H9 (cell line): ENCODE results near the gene ZNF618. TPM values are rescaled to one million over a fixed set of nuclear protein-coding genes. Genes with fewer than 3 reads are reported as not detected.

ENCODE experiments used
- DNase-seq: peaks from one replicate; pipeline ENCODE4 v3.0.0-alpha.2; 2017
- H2AFZ ChIP-seq: one replicate; pipeline ENCODE4 v1.6.1; 2013; ENCODE audit warnings: mild to moderate bottlenecking, low read length, control low read depth, moderate library complexity
- H2AK5ac ChIP-seq: 2 replicates; pipeline ENCODE4 v1.6.1; 2013; ENCODE audit warnings: low read length, control low read depth, mixed read lengths; ENCODE audit not compliant: insufficient read length
- H2BK120ac ChIP-seq: one replicate; pipeline ENCODE4 v1.6.1; 2013; ENCODE audit warnings: low read depth, mild to moderate bottlenecking, low read length, control low read depth, inconsistent platforms; ENCODE audit not compliant: poor library complexity, severe bottlenecking
- H2BK12ac ChIP-seq: 2 replicates; pipeline ENCODE4 v1.6.1; 2013; ENCODE audit warnings: low read length, control low read depth, mixed read lengths, low read depth; ENCODE audit not compliant: insufficient read length
- H2BK15ac ChIP-seq: 2 replicates; pipeline ENCODE4 v1.6.1; 2013; ENCODE audit warnings: low read depth, low read length, control low read depth
- H2BK20ac ChIP-seq: one replicate; pipeline ENCODE4 v1.6.1; 2013; ENCODE audit warnings: low read depth, mild to moderate bottlenecking, low read length, control low read depth, inconsistent platforms; ENCODE audit not compliant: poor library complexity, severe bottlenecking
- H2BK5ac ChIP-seq: 2 replicates; pipeline ENCODE4 v1.6.1; 2013; ENCODE audit warnings: low read length, control low read depth, mixed read lengths; ENCODE audit not compliant: insufficient read length
- H3K14ac ChIP-seq: 2 replicates; pipeline ENCODE4 v1.6.1; 2013; ENCODE audit warnings: low read length, control low read depth; ENCODE audit not compliant: insufficient read depth
- H3K18ac ChIP-seq: 2 replicates; pipeline ENCODE4 v1.6.1; 2013; ENCODE audit warnings: low read depth, mild to moderate bottlenecking, mixed read lengths, low read length, control low read depth; ENCODE audit not compliant: insufficient read length
- H3K23ac ChIP-seq: 2 replicates; pipeline ENCODE4 v1.6.1; 2013; ENCODE audit warnings: low read length, control low read depth, mixed read lengths, low read depth; ENCODE audit not compliant: insufficient read length
- H3K23me2 ChIP-seq: 2 replicates; pipeline ENCODE4 v1.6.1; 2013; ENCODE audit warnings: low read depth, mild to moderate bottlenecking, mixed read lengths, low read length, control low read depth; ENCODE audit not compliant: insufficient read length, poor library complexity, severe bottlenecking
- H3K27ac ChIP-seq: 2 replicates; pipeline ENCODE4 v1.5.1; 2013; ENCODE audit warnings: low read length, control low read depth, mixed read lengths, low read depth; ENCODE audit not compliant: insufficient read length
- H3K27me3 ChIP-seq: 2 replicates; pipeline ENCODE4 v1.6.1; 2013; ENCODE audit warnings: low read length, control low read depth, inconsistent platforms; ENCODE audit not compliant: insufficient read depth
- H3K4ac ChIP-seq: 2 replicates; pipeline ENCODE4 v1.6.1; 2013; ENCODE audit warnings: low read depth, mild to moderate bottlenecking, control low read depth, inconsistent platforms, low read length, moderate library complexity
- H3K4me1 ChIP-seq: 2 replicates; pipeline ENCODE4 v1.6.1; 2013; ENCODE audit warnings: low read length, control low read depth, inconsistent platforms; ENCODE audit not compliant: insufficient read depth
- H3K4me2 ChIP-seq: 2 replicates; pipeline ENCODE4 v1.6.1; 2013; ENCODE audit warnings: low read length, control low read depth, mixed read lengths; ENCODE audit not compliant: insufficient read length, insufficient read depth
- H3K56ac ChIP-seq: 2 replicates; pipeline ENCODE4 v1.6.1; 2013; ENCODE audit warnings: low read depth, mild to moderate bottlenecking, mixed read lengths, low read length, control low read depth; ENCODE audit not compliant: insufficient read length
- H3K79me1 ChIP-seq: 2 replicates; pipeline ENCODE4 v1.6.1; 2013; ENCODE audit warnings: low read depth, mild to moderate bottlenecking, moderate library complexity, low read length, control low read depth, inconsistent platforms; ENCODE audit not compliant: insufficient read depth, poor library complexity, severe bottlenecking
- H3K79me2 ChIP-seq: 2 replicates; pipeline ENCODE4 v1.6.1; 2013; ENCODE audit warnings: low read length, control low read depth, inconsistent platforms; ENCODE audit not compliant: insufficient read depth
- H3K9ac ChIP-seq: 2 replicates; pipeline ENCODE4 v1.6.1; 2013; ENCODE audit warnings: low read length, control low read depth, mixed read lengths; ENCODE audit not compliant: insufficient read length; ENCODE audit errors: extremely low read depth
- H3K9me3 ChIP-seq: one replicate; pipeline ENCODE4 v1.6.1; 2013; ENCODE audit warnings: low read depth, low read length, inconsistent platforms; ENCODE audit not compliant: control insufficient read depth
- H3T11ph ChIP-seq: one replicate; pipeline ENCODE4 v1.6.1; 2013; ENCODE audit warnings: mild to moderate bottlenecking, low read length, control low read depth, inconsistent platforms
- H4K20me1 ChIP-seq: one replicate; pipeline ENCODE4 v1.6.1; 2013; ENCODE audit not compliant: control insufficient read depth, insufficient read length, insufficient read depth
- H4K5ac ChIP-seq: 2 replicates; pipeline ENCODE4 v1.6.1; 2013; ENCODE audit warnings: low read depth, mild to moderate bottlenecking, mixed read lengths, low read length, control low read depth; ENCODE audit not compliant: insufficient read length
- H4K8ac ChIP-seq: replicated peaks from 2 replicates; pipeline ENCODE4 v1.6.1; 2013; ENCODE audit warnings: low read length, control low read depth, mixed read lengths, low read depth; ENCODE audit not compliant: insufficient read length
- H4K91ac ChIP-seq: 2 replicates; pipeline ENCODE4 v1.6.1; 2013; ENCODE audit warnings: low read depth, mild to moderate bottlenecking, moderate library complexity, mixed read lengths, low read length, control low read depth; ENCODE audit not compliant: insufficient read length
- H3K27ac Mint-ChIP-seq, 3 experiments: 2 replicates in 2 of 3; 3 replicates in 1 of 3; pipeline ENCODE4 v1.8.0; 2020 to 2021; ENCODE audit warnings: mixed read lengths in 3 of 3, mild to moderate bottlenecking in 1 of 3, moderate library complexity in 1 of 3
- H3K27me3 Mint-ChIP-seq: 2 replicates; pipeline ENCODE4 v1.8.0; 2021; ENCODE audit warnings: low read depth, mild to moderate bottlenecking, moderate library complexity, mixed read lengths
- H3K36me3 Mint-ChIP-seq, 3 experiments: 2 replicates in 2 of 3; 3 replicates in 1 of 3; pipeline ENCODE4 v1.8.0; 2020 to 2021; ENCODE audit warnings: low read depth in 3 of 3, mixed read lengths in 3 of 3; ENCODE audit not compliant: insufficient read depth in 1 of 3
- H3K4me1 Mint-ChIP-seq, 2 experiments: 2 replicates each; pipeline ENCODE4 v1.8.0; 2020; ENCODE audit warnings: mixed read lengths in 2 of 2
- H3K4me3 Mint-ChIP-seq, 2 experiments: 2 replicates in 1 of 2; 3 replicates in 1 of 2; pipeline ENCODE4 v1.8.0; 2020 to 2021; ENCODE audit warnings: mild to moderate bottlenecking in 2 of 2, mixed read lengths in 2 of 2, moderate library complexity in 1 of 2
- H3K9me3 Mint-ChIP-seq, 2 experiments: 2 replicates in 1 of 2; 3 replicates in 1 of 2; pipeline ENCODE4 v1.8.0; 2020; ENCODE audit warnings: mild to moderate bottlenecking in 2 of 2, mixed read lengths in 2 of 2, moderate library complexity in 1 of 2
- CTCF ChIP-seq: fragments of 200-600 bp; sonication (generic); conservative IDR thresholded peaks from 3 replicates; pipeline ENCODE4 v1.8.0; 2021; ENCODE audit warnings: antibody characterized with exemption, mild to moderate bottlenecking
- WGBS: extraction: QIAGEN DNeasy Blood & Tissue Kit; methylation state at CpG from one replicate; pipeline ENCODE4 v1.1.7; 2013; ENCODE audit warnings: missing lambda C conversion rate, low lambda C conversion rate, mixed read lengths; ENCODE audit not compliant: insufficient read length; ENCODE audit errors: extremely low coverage; 5-methylcytosine and 5-hydroxymethylcytosine counted together
- total RNA-seq: library from RNA; stranded (reverse); gene quantifications from 2 replicates; pipeline ENCODE4 v1.2.1, GENCODE V29; 2021

Gene ZNF618
- total RNA-seq, 1 experiment from 2014 or later = 13.6 TPM

DNA sequence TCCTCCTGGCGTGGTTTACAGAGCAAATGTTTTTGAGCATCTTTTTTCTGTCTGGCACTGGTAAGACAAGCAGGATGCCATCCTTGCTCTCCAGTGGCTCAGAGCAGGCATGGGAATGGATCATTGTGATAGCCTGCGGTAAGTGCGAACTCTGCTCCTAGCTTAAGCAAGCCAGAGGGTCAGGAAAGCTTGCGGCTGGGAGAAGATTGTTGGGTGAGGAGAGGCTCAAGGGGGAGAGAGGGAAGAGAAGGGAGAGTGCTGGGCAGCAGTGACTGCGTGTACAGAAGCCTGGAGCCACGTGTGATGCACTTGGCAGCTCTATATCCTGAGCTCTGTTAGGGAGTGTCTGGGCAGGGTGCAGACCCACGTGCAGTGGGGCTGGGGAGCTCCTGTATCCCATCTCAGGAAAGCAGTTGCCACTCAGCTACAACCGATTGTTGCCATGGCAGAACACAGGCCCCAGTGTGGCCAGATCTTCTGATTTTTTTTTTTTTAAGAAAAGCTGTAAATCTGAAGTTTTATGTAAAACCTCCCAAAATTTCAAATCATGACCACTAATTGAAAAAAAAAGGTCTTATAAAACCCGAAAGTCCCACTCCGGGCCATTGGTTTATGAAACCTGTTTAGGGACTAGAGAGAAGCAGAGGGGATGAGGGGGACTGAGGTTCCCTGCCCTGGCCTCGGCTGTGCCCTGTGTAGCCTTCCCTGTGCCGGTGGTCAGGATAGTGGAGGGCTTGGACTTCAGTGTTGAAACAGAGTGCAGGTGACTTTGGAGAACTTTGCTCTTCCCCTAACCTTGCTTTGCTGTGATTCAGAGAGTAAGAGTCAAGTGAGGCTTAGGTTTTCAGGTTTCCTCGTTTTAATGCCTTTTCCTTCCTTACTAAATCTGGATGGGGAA lies 67.3 kb downstream of the ZNF618 start:
- Histone ChIP-seq H3K4me1 (peaks cover 8% of the 10 kb centered on the region; the same call in 1 of the 2 replicates), H2AK5ac (no peak overlapping the region), H3K18ac (no peak overlapping the region), H2BK5ac (no peak overlapping the region), H3K79me2 (peaks cover 2% of the 10 kb centered on the region; the same call in 1 of the 2 replicates), H3K23ac (no peak overlapping the region), H4K5ac (peak overlapping the region; percentile 22), H2BK120ac (no peak overlapping the region), H3K23me2 (no peaks in the 10 kb centered on the region), H3T11ph (no peak overlapping the region), H4K8ac (no peak overlapping the region), H3K79me1 (no peaks in the 10 kb centered on the region), H2BK12ac (no peak overlapping the region), H3K27me3 (no peaks in the 10 kb centered on the region), H2BK15ac (no peak overlapping the region), H2AFZ (no peak overlapping the region), H3K4me2 (no peak overlapping the region), H3K56ac (no peak overlapping the region), H4K20me1 (no peaks in the 10 kb centered on the region), H3K9me3 (no peaks in the 10 kb centered on the region), H3K9ac (no peak overlapping the region), H2BK20ac (no peak overlapping the region), H3K4ac (no peak overlapping the region), H3K27ac (no peak overlapping the region), H3K14ac (no peak overlapping the region; the same call in 1 of the 2 replicates), H4K91ac (no peak overlapping the region)
- Mint-ChIP-seq H3K4me1 (peaks cover 22 to 26% of the 10 kb centered on the region in 2 experiments), H3K27ac (peak overlapping the region in 1 of 3 experiments; percentile 26; a peak in 2 of 7 replicates), H3K27me3 (no peaks in the 10 kb centered on the region; the same call in 1 of the 2 replicates), H3K36me3 (peaks cover 0 to 5% (median 1%) of the 10 kb centered on the region in 3 experiments; a peak in 3 of 7 replicates), H3K9me3 (no peaks in the 10 kb centered on the region; a peak in 1 of 5 replicates), H3K4me3 (no peak overlapping the region)
- no peak for TF ChIP-seq CTCF
- WGBS = no CpG with 5 or more reads among the region's 13 CpGs
- DNase-seq = no peak
